ENCODE results near the gene IER5. TPM values are rescaled to one million over a fixed set of nuclear protein-coding genes. Genes with fewer than 3 reads are reported as not detected.

Gene IER5
- total and polyA plus RNA-seq, 2 of the 13 experiments (the other 11 are each of a cell fraction or from before 2014, with no cell fraction given): 2.5 to 3.5 TPM

- TF ChIP-seq FOXO4 (CRISPR knock-in tag; conservative IDR thresholded peaks at IDR 0.05) (0 out of 2 replicates have a peak, but pooled peaks have one; percentile 64), SP4 (CRISPR knock-in tag; IDR thresholded peaks at IDR 0.05) (0 out of 2 replicates have a peak, but pooled peaks have one; percentile 31), CHCHD3 (CRISPR knock-in tag; IDR thresholded peaks at IDR 0.05) (no peak), ZNF136 (CRISPR knock-in tag; IDR thresholded peaks at IDR 0.05; ENCODE audit: low read depth) (no peak), ASH2L (IDR thresholded peaks at IDR 0.05; ENCODE audit: insufficient read length, low read depth, low read length) (no peak), ZNF264 (CRISPR knock-in tag; IDR thresholded peaks at IDR 0.05) (peak; percentile 93), CBX5 (CRISPR knock-in tag; IDR thresholded peaks at IDR 0.05; ENCODE audit: borderline replicate concordance) (peak; percentile 98), MXD4 (CRISPR knock-in tag; IDR thresholded peaks at IDR 0.05) (peak; percentile 73; the same call in 1 of the 2 replicates), RBFOX2 (IDR thresholded peaks at IDR 0.05; ENCODE audit: low read depth, low read length) (no peak), ZNF766 (CRISPR knock-in tag; IDR thresholded peaks at IDR 0.05; ENCODE audit: borderline replicate concordance) (peak; percentile 77; the same call in 1 of the 2 replicates), ZNF878 (CRISPR knock-in tag; IDR thresholded peaks at IDR 0.05) (peak; percentile 96), ZNF234 (CRISPR knock-in tag; conservative IDR thresholded peaks at IDR 0.05) (no peak), TBL1XR1 (IDR thresholded peaks at IDR 0.05; ENCODE audit: borderline replicate concordance, low read length, partially characterized antibody) (no peak), ZNF383 (CRISPR knock-in tag; IDR thresholded peaks at IDR 0.05; ENCODE audit: borderline replicate concordance) (no peak), YEATS2 (CRISPR knock-in tag; IDR thresholded peaks at IDR 0.05; ENCODE audit: borderline replicate concordance) (peak; percentile 91), ATRX (CRISPR knock-in tag; IDR thresholded peaks at IDR 0.05; ENCODE audit: borderline replicate concordance) (no peak), KAT7 (CRISPR knock-in tag; IDR thresholded peaks at IDR 0.05; ENCODE audit: borderline replicate concordance) (peak; percentile 44; the same call in 1 of the 2 replicates), ZNF672 (CRISPR knock-in tag; IDR thresholded peaks at IDR 0.05) (no peak), ZNF879 (CRISPR knock-in tag; IDR thresholded peaks at IDR 0.05) (no peak), MIER2 (CRISPR knock-in tag; IDR thresholded peaks at IDR 0.05) (peak; percentile 90), MEF2D (CRISPR knock-in tag; IDR thresholded peaks at IDR 0.05) (peak; percentile 86; the same call in 1 of the 2 replicates)
- TF ChIP-seq, protein P1, sequence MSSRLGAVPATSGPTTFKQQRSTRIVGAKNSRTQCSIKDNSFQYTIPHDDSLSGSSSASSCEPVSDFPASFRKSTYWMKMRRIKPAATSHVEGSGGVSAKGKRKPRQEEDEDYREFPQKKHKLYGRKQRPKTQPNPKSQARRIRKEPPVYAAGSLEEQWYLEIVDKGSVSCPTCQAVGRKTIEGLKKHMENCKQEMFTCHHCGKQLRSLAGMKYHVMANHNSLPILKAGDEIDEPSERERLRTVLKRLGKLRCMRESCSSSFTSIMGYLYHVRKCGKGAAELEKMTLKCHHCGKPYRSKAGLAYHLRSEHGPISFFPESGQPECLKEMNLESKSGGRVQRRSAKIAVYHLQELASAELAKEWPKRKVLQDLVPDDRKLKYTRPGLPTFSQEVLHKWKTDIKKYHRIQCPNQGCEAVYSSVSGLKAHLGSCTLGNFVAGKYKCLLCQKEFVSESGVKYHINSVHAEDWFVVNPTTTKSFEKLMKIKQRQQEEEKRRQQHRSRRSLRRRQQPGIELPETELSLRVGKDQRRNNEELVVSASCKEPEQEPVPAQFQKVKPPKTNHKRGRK (CRISPR knock-in tag; IDR thresholded peaks at IDR 0.05): no peak
- TF ChIP-seq, protein P2, sequence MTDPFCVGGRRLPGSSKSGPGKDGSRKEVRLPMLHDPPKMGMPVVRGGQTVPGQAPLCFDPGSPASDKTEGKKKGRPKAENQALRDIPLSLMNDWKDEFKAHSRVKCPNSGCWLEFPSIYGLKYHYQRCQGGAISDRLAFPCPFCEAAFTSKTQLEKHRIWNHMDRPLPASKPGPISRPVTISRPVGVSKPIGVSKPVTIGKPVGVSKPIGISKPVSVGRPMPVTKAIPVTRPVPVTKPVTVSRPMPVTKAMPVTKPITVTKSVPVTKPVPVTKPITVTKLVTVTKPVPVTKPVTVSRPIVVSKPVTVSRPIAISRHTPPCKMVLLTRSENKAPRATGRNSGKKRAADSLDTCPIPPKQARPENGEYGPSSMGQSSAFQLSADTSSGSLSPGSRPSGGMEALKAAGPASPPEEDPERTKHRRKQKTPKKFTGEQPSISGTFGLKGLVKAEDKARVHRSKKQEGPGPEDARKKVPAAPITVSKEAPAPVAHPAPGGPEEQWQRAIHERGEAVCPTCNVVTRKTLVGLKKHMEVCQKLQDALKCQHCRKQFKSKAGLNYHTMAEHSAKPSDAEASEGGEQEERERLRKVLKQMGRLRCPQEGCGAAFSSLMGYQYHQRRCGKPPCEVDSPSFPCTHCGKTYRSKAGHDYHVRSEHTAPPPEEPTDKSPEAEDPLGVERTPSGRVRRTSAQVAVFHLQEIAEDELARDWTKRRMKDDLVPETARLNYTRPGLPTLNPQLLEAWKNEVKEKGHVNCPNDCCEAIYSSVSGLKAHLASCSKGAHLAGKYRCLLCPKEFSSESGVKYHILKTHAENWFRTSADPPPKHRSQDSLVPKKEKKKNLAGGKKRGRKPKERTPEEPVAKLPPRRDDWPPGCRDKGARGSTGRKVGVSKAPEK (CRISPR knock-in tag; IDR thresholded peaks at IDR 0.05; ENCODE audit: borderline replicate concordance): no peak
- TF ChIP-seq, protein P3, sequence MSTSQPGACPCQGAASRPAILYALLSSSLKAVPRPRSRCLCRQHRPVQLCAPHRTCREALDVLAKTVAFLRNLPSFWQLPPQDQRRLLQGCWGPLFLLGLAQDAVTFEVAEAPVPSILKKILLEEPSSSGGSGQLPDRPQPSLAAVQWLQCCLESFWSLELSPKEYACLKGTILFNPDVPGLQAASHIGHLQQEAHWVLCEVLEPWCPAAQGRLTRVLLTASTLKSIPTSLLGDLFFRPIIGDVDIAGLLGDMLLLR (CRISPR knock-in tag; IDR thresholded peaks at IDR 0.05): peak; percentile 66
Measured at GRCh38 chr1:181112071-181112929, 23.8 kb downstream of the IER5 start (continued).
